Measurements from ENCODE around the gene SGSM1.

DNA sequence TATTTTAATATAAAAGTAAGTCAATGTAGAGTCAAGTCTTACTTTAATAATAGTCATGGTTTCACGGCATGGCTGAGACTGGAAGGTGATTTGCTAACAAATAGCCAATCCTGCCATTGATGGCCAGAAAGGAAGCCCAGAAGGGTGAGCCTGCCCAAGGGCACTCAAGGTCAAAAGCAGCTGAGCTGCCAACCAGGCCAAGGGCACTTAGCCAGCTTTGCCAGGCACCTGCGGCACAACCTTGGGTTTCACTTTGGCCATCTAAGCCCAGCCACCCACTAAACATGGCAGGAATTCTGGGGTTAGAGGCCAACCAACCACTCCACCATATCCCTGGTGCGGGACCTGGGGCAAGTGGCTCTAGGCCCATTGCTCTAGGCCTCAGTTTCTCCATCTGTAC, 136.3 kb downstream of the SGSM1 start:
- TF ChIP-seq, protein P1, sequence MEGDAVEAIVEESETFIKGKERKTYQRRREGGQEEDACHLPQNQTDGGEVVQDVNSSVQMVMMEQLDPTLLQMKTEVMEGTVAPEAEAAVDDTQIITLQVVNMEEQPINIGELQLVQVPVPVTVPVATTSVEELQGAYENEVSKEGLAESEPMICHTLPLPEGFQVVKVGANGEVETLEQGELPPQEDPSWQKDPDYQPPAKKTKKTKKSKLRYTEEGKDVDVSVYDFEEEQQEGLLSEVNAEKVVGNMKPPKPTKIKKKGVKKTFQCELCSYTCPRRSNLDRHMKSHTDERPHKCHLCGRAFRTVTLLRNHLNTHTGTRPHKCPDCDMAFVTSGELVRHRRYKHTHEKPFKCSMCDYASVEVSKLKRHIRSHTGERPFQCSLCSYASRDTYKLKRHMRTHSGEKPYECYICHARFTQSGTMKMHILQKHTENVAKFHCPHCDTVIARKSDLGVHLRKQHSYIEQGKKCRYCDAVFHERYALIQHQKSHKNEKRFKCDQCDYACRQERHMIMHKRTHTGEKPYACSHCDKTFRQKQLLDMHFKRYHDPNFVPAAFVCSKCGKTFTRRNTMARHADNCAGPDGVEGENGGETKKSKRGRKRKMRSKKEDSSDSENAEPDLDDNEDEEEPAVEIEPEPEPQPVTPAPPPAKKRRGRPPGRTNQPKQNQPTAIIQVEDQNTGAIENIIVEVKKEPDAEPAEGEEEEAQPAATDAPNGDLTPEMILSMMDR (IDR thresholded peaks at IDR 0.05) = no peak
- no peak for TF ChIP-seq POLR2A (IDR thresholded peaks at IDR 0.05)
